PFSK-1 (cell line): ENCODE data around the gene HPF1. TPM values are rescaled to one million over a fixed set of nuclear protein-coding genes. Genes with fewer than 3 reads are reported as not detected.

Source experiments
- FOXP2 ChIP-seq: optimal IDR thresholded peaks from 2 replicates; pipeline ENCODE3; 2011; ENCODE audit warnings: borderline replicate concordance, control low read depth, inconsistent platforms; ENCODE audit not compliant: insufficient read depth; ENCODE audit errors: extremely low read length, extremely low read depth
- POLR2AphosphoS5 ChIP-seq: IDR thresholded peaks from 2 replicates; pipeline ENCODE4 v1.6.1; 2012; ENCODE audit warnings: low read depth, mild to moderate bottlenecking, control low read depth, low read length, moderate library complexity
- SIN3A ChIP-seq: IDR thresholded peaks from 2 replicates; pipeline ENCODE4 v1.6.1; 2012; ENCODE audit warnings: mild to moderate bottlenecking, low read length, moderate library complexity, borderline replicate concordance; ENCODE audit not compliant: insufficient read depth
- TAF1 ChIP-seq: IDR thresholded peaks from 2 replicates; pipeline ENCODE4 v1.6.1; 2012; ENCODE audit warnings: low read length, control low read depth, borderline replicate concordance; ENCODE audit not compliant: insufficient read depth
- polyA plus RNA-seq: library from polyadenylated mRNA; unstranded; fragments of >200 nt; gene quantifications from one replicate; pipeline ENCODE4 v1.2.1, GENCODE V29; 2012; ENCODE audit warnings: low read depth, missing spikeins; ENCODE audit not compliant: insufficient read length
- TF ChIP-seq, protein P1 (sequence below), 2 experiments: IDR thresholded peaks; 2 replicates each; pipeline versions ENCODE4 v1.6.1 to v1.8.0; 2011 to 2012; ENCODE audit warnings: low read depth in 2 of 2, low read length in 2 of 2, control low read depth in 1 of 2, inconsistent platforms in 1 of 2, mild to moderate bottlenecking in 1 of 2, moderate library complexity in 1 of 2; ENCODE audit not compliant: insufficient read depth in 1 of 2

Gene HPF1
- 6.7 TPM for polyA plus RNA-seq

DNA sequence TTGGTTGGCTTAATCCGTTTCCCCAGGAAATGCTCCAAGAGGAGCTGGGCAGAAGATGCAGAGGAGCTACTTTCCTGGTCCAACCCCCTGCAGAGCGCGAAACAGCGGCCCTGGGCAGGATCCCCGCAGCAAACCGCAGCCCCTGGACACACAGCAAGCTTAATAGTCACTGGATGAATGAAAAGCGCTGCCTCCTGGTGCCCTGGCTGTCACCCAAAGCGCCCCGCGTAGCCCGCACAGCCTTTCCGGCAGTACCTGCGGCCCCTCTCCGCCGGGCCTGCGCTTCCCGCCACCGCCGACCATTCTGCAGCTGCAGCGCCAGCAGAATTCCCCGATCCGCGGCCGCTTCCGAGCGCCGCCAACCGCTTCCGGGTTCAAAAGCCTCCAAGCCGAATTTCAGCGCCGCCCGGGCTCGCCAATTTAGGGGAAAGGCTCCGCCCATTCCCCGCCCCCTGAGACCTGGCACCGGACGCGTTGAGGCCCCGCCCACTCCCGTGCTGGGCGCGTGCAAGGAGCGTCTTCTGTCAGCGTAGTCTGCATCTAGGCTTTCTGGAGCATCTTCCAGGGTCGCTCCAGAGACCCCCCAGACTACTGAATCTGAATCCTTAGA is at the start of gene HPF1:
Gene HPF1 (minus strand): TSS at position 370 of the 610 bp plus-strand sequence. CDS start 67 bp downstream, at position 303.
- TF ChIP-seq TAF1, result peak; percentile 68; the same call in 1 of the 2 replicates
- peak; percentile 49; the same call in 1 of the 2 replicates for TF ChIP-seq SIN3A
- TF ChIP-seq, protein P1, sequence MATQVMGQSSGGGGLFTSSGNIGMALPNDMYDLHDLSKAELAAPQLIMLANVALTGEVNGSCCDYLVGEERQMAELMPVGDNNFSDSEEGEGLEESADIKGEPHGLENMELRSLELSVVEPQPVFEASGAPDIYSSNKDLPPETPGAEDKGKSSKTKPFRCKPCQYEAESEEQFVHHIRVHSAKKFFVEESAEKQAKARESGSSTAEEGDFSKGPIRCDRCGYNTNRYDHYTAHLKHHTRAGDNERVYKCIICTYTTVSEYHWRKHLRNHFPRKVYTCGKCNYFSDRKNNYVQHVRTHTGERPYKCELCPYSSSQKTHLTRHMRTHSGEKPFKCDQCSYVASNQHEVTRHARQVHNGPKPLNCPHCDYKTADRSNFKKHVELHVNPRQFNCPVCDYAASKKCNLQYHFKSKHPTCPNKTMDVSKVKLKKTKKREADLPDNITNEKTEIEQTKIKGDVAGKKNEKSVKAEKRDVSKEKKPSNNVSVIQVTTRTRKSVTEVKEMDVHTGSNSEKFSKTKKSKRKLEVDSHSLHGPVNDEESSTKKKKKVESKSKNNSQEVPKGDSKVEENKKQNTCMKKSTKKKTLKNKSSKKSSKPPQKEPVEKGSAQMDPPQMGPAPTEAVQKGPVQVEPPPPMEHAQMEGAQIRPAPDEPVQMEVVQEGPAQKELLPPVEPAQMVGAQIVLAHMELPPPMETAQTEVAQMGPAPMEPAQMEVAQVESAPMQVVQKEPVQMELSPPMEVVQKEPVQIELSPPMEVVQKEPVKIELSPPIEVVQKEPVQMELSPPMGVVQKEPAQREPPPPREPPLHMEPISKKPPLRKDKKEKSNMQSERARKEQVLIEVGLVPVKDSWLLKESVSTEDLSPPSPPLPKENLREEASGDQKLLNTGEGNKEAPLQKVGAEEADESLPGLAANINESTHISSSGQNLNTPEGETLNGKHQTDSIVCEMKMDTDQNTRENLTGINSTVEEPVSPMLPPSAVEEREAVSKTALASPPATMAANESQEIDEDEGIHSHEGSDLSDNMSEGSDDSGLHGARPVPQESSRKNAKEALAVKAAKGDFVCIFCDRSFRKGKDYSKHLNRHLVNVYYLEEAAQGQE (IDR thresholded peaks at IDR 0.05; ENCODE audit: insufficient read depth in 1 of 2, low read depth in 2 of 2, low read length in 2 of 2), result no peak; a peak in 2 of 4 replicates
- TF ChIP-seq POLR2AphosphoS5, result peak; percentile 76
- TF ChIP-seq FOXP2, result no peak

DNA sequence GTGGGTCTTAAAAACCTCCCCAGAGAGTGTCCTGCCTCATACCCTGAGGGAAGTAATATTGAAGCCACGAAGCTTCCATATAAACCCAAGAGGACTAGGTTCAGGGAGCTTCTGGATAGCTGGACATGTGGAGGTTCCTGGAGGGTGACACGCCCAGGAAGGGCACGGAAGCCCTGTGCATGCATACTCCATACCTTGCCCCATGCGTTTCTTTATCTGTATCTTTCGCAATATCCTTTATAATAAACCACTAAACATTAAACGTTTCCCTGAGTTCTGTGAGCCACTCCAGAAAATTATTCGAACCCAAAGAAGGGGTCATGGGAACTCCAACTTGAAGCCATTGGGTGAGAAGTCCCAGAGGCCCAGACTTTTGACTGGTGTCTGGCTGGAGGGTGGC is 45.7 kb upstream of the HPF1 start:
- no peak for TF ChIP-seq FOXP2
- TF ChIP-seq, protein P1 (IDR thresholded peaks at IDR 0.05; ENCODE audit: insufficient read depth in 1 of 2, low read depth in 2 of 2, low read length in 2 of 2), result no peak
- no peak for TF ChIP-seq POLR2AphosphoS5
- TF ChIP-seq SIN3A, result no peak
- TF ChIP-seq TAF1, result no peak

DNA sequence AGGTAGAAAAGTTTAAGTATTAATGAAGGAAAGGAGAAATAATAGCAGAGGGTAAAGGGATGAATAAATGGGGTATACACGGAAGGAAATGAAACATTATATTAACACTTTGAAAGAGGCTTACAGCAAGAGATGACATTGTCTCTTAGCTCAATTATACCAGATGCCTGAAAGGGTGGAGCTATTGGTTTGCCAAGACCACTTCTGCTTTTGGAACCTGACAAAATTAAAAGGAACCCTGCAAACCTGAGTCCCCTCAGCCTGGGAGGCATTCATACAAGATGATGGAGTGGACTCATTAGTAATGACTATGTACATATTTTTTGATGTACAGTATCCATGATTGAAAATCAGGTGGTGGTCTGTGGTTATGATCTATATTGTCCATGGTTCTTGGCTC is 45.1 kb upstream of the HPF1 start:
- no peak for TF ChIP-seq POLR2AphosphoS5

DNA sequence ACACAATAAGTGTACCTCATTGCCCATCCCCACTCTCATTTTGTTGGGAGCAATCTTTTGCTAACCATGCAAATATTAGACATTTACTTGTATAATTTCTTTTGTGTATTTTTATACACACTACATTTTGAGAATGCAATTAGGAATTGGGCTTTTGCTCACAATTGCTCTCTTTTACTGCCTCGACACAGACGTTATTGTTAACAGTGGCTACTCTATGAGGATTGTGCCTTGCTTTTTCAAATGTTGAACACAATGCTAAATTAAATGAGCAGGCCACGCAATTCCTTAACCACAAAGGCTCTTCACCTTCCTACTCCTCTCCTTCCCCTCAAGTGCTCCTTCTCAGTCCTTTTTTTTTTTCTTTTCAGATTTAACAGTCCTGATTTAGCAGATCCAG is 42.8 kb upstream of the HPF1 start:
- TF ChIP-seq TAF1 (no peak), FOXP2 (no peak), POLR2AphosphoS5 (no peak), SIN3A (no peak)
- TF ChIP-seq, protein P1 (IDR thresholded peaks at IDR 0.05; ENCODE audit: insufficient read depth in 1 of 2, low read depth in 2 of 2, low read length in 2 of 2), result no peak

DNA sequence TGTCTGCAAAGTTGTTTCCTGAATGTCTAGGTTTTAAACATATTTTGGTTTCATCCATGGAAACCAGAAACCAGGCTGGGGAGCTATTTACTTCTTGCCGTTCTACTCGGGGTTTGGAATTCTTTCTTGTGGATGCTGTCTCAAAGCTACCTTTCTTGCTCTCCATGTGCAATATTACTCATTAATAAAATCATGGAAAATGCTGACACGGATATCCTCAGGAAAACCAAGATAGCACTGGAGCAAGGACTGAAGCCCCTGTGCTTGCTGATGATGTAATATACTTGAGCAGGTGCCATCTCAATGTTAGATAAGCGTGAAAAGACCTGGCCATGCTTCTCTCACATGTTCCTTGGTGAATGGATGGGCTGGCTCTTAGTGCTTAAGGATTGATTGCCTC is 41.5 kb upstream of the HPF1 start:
- TF ChIP-seq SIN3A, result no peak
- no peak for TF ChIP-seq POLR2AphosphoS5
- TF ChIP-seq FOXP2, result no peak
- TF ChIP-seq TAF1, result no peak

DNA sequence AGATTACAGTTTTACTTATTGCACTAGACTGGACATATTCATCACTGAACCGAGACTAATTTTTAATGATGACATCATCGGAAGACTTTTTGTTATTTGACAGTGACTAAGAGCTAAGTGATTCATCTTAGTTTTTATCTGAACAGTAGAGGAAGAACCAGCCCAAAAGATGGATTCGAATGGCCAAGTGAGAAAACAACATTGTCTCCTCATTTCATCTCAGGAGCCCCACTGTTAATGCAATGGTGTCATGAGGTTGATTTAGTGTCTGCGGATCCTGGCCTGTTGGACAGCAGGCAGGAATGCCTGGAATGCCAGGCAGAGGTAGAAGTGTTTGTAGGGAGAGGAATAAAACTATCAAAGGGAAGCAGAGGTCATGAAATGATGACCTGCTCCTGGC is 37.8 kb upstream of the HPF1 start:
- no peak for TF ChIP-seq POLR2AphosphoS5
